ENCODE data around the gene CDKN2AIP.
"Not testable (repeated sequence)": the region's sequence is repeated elsewhere in the genome, so short reads cannot be mapped to it uniquely, and the experiment has no call there.

CDKN2AIP gene

DNA sequence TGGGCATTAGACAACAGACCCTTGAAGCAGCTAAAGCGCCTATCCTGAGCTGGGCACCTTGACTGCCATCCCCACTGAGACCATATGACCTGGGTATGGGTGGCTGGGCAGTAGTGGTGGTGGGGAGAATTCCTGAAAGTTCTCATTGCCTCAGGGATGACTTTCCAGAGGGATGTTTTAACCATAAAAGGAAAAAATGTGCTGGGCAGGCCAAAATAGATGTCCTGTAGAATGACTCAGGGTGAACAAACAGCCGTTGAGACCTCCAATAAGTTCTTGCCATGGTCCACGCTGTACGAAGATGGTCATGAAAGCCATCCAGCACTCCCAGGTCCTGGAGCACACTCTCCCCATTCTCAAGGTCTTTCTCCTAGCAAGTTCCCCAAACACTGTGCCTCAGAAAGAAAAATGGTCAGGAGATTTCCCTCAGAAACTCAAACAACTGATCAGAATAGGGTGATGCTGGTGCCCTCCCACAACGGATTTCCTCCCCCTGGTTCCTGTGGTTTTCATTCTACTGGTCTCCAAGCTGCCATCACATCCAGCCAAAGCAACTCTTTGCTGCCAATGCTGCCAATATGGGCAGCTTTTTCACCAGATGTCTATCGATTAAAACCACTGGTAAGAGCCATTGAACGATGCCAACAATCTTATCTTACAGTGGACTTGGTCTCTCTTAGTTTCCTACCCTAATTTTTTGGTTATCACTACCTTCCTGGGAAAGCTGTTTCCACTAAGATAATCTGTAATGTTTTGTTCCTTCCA, 11.2 kb downstream of the CDKN2AIP start:
- Histone ChIP-seq H3K27ac (ENCODE audit: low read length) (no peak overlapping the region), H3K9me3 (ENCODE audit: control insufficient read depth, low read depth, low read length) (no peaks in the 10 kb centered on the region), H3K4me1 (ENCODE audit: control insufficient read depth, low read depth, low read length) (no peaks in the 10 kb centered on the region), H3K9ac (ENCODE audit: low read length) (no peak overlapping the region), H3K27me3 (ENCODE audit: control insufficient read depth, insufficient read depth, low read length) (no peaks in the 10 kb centered on the region), H3K4me3 (ENCODE audit: low read length) (no peak overlapping the region), H3K36me3 (ENCODE audit: control insufficient read depth, low read depth, low read length) (peaks cover 10% of the 10 kb centered on the region)

DNA sequence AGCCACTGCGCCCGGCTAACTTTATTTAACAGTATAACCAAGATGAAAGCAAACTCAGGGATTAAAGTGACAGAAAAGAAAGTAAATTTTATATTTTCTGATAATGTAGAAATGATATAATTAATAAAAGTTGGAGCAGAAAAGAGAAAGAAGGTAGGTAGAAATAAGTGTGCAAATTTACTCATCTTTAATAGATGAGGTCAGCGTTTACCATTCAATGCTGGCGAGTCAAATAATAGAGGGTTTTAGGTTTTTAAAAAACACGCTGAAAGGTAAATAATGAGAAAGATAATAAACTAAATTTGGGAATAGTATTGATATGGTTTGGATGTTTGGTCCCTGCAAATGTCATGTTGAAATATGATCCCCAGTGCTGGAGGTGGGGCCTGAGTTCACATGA, 13.6 kb downstream of the CDKN2AIP start:
- no peaks in the 10 kb centered on the region for H3K9me3 ChIP-seq (ENCODE audit: control insufficient read depth, low read depth, low read length)
- H3K27me3 ChIP-seq (ENCODE audit: control insufficient read depth, insufficient read depth, low read length), result no peaks in the 10 kb centered on the region
- H3K4me1 ChIP-seq (ENCODE audit: control insufficient read depth, low read depth, low read length), result no peaks in the 10 kb centered on the region
- H3K9ac ChIP-seq (ENCODE audit: low read length), result no peak overlapping the region
- no peaks in the 10 kb centered on the region for H3K36me3 ChIP-seq (ENCODE audit: control insufficient read depth, low read depth, low read length)
- H3K4me3 ChIP-seq (ENCODE audit: low read length), result no peak overlapping the region
- H3K27ac ChIP-seq (ENCODE audit: low read length), result no peak overlapping the region

DNA sequence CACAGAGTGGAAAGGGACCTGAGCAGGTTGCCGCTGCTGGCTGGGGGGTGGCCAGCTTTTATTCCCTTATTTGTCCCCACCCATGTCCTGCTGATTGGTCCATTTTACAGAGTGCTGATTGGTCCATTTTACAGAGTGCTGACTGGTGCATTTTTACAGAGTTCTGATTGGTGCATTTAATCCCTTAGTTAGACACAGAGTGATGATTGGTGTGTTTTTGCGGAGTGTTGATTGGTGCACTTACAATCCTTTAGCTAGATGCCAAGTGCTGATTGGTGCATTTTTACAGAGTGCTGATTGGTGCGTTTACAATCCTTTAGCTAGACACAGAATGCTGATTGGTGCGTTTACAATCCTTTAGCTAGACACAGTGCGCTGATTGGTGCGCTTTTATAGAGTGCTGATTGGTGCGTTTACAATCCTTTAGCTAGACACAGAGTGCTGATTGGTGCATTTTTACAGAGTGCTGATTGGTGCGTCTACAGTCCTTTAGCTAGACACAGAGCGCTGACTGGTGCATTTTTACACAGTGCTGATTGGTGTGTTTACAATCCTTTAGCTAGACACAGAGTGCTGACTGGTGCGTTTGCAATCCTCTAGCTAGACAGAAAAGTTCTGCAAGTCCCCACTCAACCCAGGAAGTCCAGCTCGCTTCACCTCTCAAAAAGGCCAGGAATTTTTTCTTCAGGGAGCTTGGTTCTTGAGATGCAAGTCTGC, 19.6 kb downstream of the CDKN2AIP start:
- H3K9me3 ChIP-seq (ENCODE audit: control insufficient read depth, low read depth, low read length); H3K36me3 ChIP-seq (ENCODE audit: control insufficient read depth, low read depth, low read length); H3K4me1 ChIP-seq (ENCODE audit: control insufficient read depth, low read depth, low read length); H3K4me3 ChIP-seq (ENCODE audit: low read length); H3K27me3 ChIP-seq (ENCODE audit: control insufficient read depth, insufficient read depth, low read length); H3K9ac ChIP-seq (ENCODE audit: low read length); H3K27ac ChIP-seq (ENCODE audit: low read length): not testable (repeated sequence)

DNA sequence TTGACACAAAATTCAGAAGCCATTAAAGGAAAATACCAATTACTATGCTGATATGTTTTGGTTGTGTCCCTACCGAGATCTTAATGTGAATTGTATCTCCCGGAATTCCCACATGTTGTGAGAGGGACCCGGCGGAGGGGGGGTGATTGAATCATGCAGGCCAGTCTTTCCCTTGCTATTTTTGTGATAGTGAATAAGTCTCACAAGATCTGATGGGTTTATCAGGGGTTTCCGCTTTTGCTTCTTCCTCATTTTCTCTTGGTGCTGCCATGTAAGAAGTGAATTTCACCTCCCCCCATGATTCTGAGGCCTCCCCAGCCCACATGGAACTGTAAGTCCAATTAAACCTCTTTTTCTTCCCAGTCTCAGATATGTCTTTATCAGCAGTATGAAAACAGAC, 21.4 kb downstream of the CDKN2AIP start:
- not testable (repeated sequence) for H3K36me3 ChIP-seq (ENCODE audit: control insufficient read depth, low read depth, low read length); H3K27ac ChIP-seq (ENCODE audit: low read length); H3K4me3 ChIP-seq (ENCODE audit: low read length); H3K9me3 ChIP-seq (ENCODE audit: control insufficient read depth, low read depth, low read length); H3K4me1 ChIP-seq (ENCODE audit: control insufficient read depth, low read depth, low read length); H3K9ac ChIP-seq (ENCODE audit: low read length); H3K27me3 ChIP-seq (ENCODE audit: control insufficient read depth, insufficient read depth, low read length)

DNA sequence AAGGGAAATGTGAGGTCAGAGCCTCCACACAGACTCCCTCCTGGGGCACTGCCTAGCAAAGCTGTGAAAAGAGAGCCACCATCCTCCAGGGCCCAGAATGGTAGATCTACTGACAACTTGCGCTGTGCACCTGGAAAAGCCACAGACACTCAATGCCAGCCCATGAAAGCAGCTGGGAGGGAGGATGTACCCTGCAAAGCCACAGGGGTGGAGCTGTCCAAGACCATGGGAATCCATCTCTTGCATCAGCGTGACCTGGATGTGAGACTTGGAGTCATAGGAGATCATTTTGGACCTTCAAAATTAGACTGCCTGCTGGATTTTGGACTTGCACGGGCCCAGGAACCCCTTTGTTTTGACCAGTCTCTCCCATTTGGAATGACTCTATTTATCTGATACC, 22.8 kb downstream of the CDKN2AIP start:
- Histone ChIP-seq H3K9me3 (ENCODE audit: control insufficient read depth, low read depth, low read length) (peaks cover 3% of the 10 kb centered on the region), H3K4me3 (ENCODE audit: low read length) (no peak overlapping the region), H3K9ac (ENCODE audit: low read length) (no peak overlapping the region), H3K4me1 (ENCODE audit: control insufficient read depth, low read depth, low read length) (peaks cover 6% of the 10 kb centered on the region), H3K27me3 (ENCODE audit: control insufficient read depth, insufficient read depth, low read length) (no peaks in the 10 kb centered on the region), H3K36me3 (ENCODE audit: control insufficient read depth, low read depth, low read length) (no peaks in the 10 kb centered on the region), H3K27ac (ENCODE audit: low read length) (no peak overlapping the region)

DNA sequence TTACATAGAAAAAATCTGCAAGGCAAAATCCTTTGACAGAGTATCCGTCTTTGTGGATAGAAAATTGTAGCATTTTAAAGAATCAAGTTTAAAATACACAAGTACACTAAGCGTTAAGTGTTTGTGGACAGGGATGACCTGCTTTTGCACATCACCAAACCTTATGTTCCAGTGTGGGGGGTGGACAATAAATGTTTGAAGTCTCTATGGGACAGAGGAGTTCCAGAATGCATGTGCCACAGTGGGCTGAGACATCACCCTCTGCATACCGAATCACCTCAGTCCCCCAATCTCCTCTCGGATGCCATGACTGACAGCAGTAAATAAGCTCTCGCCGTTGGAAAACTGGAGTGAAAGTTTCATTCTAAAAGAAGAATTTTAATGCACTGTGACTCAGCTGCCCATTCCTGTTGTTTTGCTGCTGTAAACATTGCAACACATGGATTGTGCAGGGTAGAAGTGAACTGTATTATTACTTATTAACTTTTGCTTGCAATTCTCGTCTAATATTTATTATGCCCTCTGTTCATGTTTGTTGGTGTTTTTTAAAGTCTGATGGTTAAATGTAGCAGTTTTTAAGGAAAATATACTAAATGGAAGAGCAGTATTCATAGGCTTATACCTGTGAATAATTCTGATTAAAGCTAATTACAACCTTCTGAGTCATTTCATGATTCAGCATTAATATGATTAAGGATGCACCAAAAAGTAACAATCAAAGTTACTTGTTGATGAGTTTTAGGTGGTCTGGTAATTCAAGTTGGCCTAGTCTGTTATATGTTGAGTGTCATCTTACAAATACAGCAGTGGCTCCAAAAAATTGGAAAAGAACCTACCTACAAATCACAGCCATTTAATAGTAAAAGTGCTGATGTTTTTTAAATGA, 24.0 kb downstream of the CDKN2AIP start:
- H3K9ac ChIP-seq (ENCODE audit: low read length), result no peak overlapping the region
- no peak overlapping the region for H3K27ac ChIP-seq (ENCODE audit: low read length)
- H3K36me3 ChIP-seq (ENCODE audit: control insufficient read depth, low read depth, low read length), result no peaks in the 10 kb centered on the region
- peaks cover 14% of the 10 kb centered on the region for H3K4me1 ChIP-seq (ENCODE audit: control insufficient read depth, low read depth, low read length)
- H3K27me3 ChIP-seq (ENCODE audit: control insufficient read depth, insufficient read depth, low read length), result no peaks in the 10 kb centered on the region
- peaks cover 3% of the 10 kb centered on the region for H3K9me3 ChIP-seq (ENCODE audit: control insufficient read depth, low read depth, low read length)
- no peak overlapping the region for H3K4me3 ChIP-seq (ENCODE audit: low read length)

DNA sequence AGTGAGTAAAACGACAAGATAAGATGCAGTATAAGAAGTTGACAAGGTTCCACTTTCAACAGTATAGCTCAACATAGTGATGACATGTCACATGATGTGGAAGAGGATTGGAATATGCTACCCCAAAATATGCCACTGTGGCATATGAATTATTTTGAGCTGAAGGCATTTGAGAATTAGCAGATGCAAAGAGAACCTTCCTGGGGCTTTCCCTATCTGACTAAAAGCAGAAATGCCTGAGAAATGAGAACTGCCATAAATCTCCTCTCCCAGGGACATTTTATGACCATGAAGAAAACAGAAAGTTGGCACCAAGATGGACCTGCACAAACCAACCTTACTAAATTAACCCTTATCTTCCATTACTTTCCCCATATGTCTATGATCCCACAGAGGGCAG, 24.8 kb downstream of the CDKN2AIP start:
- Histone ChIP-seq H3K36me3 (ENCODE audit: control insufficient read depth, low read depth, low read length) (no peaks in the 10 kb centered on the region), H3K27me3 (ENCODE audit: control insufficient read depth, insufficient read depth, low read length) (no peaks in the 10 kb centered on the region), H3K4me3 (ENCODE audit: low read length) (no peak overlapping the region), H3K4me1 (ENCODE audit: control insufficient read depth, low read depth, low read length) (peaks cover 14% of the 10 kb centered on the region), H3K9me3 (ENCODE audit: control insufficient read depth, low read depth, low read length) (peaks cover 3% of the 10 kb centered on the region), H3K27ac (ENCODE audit: low read length) (no peak overlapping the region), H3K9ac (ENCODE audit: low read length) (no peak overlapping the region)

DNA sequence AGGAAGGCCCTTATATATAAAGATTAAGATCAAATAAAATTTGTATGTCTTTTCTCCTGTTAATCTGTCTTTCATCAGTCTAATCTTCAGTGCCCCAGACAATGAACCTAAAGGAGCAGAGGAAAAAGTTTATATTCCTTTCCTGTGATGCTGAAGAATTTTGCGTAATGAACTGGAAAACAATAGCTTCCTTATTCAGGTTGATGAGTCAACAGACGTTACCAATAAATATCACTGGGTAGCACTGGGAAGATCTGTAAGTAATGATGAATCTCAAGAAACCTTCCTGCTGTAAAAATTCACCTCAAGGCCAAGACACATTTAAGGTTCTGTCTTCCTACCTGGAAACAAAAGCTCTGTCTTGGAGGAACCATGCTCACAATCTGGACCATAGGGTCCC, 25.5 kb downstream of the CDKN2AIP start:
- Histone ChIP-seq H3K4me1 (ENCODE audit: control insufficient read depth, low read depth, low read length) (peaks cover 14% of the 10 kb centered on the region), H3K27ac (ENCODE audit: low read length) (no peak overlapping the region), H3K27me3 (ENCODE audit: control insufficient read depth, insufficient read depth, low read length) (no peaks in the 10 kb centered on the region), H3K9me3 (ENCODE audit: control insufficient read depth, low read depth, low read length) (peaks cover 3% of the 10 kb centered on the region), H3K36me3 (ENCODE audit: control insufficient read depth, low read depth, low read length) (no peaks in the 10 kb centered on the region), H3K9ac (ENCODE audit: low read length) (no peak overlapping the region), H3K4me3 (ENCODE audit: low read length) (no peak overlapping the region)

DNA sequence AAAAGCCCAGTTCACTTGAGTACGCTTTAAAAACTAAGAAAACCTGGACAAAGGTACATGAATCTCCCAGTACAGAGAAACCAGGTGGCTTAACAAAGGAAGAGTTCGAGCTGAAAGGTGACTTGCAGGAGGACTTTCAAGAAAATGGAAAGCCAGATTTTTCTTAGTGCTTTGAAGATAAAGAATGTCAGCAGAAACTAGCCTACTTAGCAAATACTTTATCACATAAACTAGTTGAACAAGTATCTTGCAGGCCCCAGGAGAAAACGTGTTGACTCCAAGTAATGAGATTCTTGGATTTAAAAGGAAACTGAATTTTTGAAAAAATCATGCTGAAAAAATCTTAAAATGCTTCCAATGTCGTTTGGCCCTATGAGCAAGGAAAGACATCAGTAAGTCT, 26.4 kb downstream of the CDKN2AIP start:
- no peaks in the 10 kb centered on the region for H3K27me3 ChIP-seq (ENCODE audit: control insufficient read depth, insufficient read depth, low read length)
- no peak overlapping the region for H3K27ac ChIP-seq (ENCODE audit: low read length)
- H3K4me3 ChIP-seq (ENCODE audit: low read length), result no peak overlapping the region
- H3K36me3 ChIP-seq (ENCODE audit: control insufficient read depth, low read depth, low read length), result no peaks in the 10 kb centered on the region
- H3K9me3 ChIP-seq (ENCODE audit: control insufficient read depth, low read depth, low read length), result peaks cover 3% of the 10 kb centered on the region
- H3K4me1 ChIP-seq (ENCODE audit: control insufficient read depth, low read depth, low read length), result peaks cover 8% of the 10 kb centered on the region
- no peak overlapping the region for H3K9ac ChIP-seq (ENCODE audit: low read length)

DNA sequence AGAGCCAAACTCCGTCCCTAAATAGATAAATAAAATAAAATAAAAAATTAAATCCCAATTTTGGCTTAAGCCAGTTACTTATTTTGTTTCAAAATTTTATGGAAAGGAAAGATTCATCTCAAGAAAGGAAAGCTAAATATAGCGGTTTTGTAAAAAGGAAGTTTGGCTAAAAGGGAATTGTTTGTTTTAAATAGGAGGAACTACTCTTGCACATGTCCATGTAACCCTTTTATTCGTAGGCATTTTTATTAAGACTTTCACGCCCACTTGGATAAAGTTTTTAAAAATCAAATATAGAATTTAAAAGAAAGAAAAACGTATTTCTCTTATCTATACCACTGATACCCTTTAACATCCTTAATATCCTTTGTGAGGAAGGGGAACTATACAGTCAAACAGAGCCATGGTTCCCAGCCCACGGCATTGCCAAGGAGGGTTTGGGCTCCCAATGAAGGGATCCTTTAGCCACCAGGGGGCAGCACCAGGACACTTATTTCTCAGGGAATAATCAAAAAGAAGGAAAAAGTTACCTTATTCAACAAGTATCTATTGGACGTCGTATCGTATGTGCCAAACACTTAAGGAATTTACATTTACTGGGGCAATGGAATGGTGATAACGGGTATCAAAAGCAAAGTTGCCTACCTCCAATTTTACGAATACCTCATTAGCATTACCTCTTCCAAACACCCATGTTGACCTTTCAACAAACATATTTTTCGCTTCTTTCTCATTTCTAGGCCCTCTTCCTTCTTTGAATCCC, 27.7 kb downstream of the CDKN2AIP start:
- H3K27me3 ChIP-seq (ENCODE audit: control insufficient read depth, insufficient read depth, low read length), result no peaks in the 10 kb centered on the region
- H3K9me3 ChIP-seq (ENCODE audit: control insufficient read depth, low read depth, low read length), result peaks cover 3% of the 10 kb centered on the region
- H3K4me3 ChIP-seq (ENCODE audit: low read length), result no peak overlapping the region
- no peaks in the 10 kb centered on the region for H3K36me3 ChIP-seq (ENCODE audit: control insufficient read depth, low read depth, low read length)
- no peak overlapping the region for H3K27ac ChIP-seq (ENCODE audit: low read length)
- no peak overlapping the region for H3K9ac ChIP-seq (ENCODE audit: low read length)
- H3K4me1 ChIP-seq (ENCODE audit: control insufficient read depth, low read depth, low read length), result peaks cover 8% of the 10 kb centered on the region

DNA sequence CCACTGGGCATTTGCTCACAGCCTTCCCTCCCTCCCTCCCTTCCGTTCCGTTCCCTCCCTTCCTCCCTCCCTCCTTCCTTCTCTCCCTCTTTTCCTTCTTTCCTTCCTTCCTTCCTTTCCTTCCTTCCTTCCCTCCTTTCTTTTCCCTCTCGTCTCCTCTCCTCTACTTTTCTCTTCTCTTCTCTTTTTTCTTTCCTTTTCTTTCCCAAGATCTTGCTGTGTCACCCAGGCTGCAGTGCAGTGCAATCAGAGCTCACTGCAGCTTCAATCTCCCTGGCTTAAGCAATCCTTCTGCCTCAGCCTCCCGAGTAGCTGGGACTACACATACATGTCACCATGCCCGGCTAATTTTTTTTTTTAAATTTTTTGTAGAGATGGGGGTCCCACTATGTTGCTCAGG, 33.7 kb downstream of the CDKN2AIP start:
- Histone ChIP-seq H3K9ac (ENCODE audit: low read length) (no peak overlapping the region), H3K9me3 (ENCODE audit: control insufficient read depth, low read depth, low read length) (no peaks in the 10 kb centered on the region), H3K36me3 (ENCODE audit: control insufficient read depth, low read depth, low read length) (no peaks in the 10 kb centered on the region), H3K27me3 (ENCODE audit: control insufficient read depth, insufficient read depth, low read length) (no peaks in the 10 kb centered on the region), H3K27ac (ENCODE audit: low read length) (no peak overlapping the region), H3K4me1 (ENCODE audit: control insufficient read depth, low read depth, low read length) (no peaks in the 10 kb centered on the region), H3K4me3 (ENCODE audit: low read length) (no peak overlapping the region)
